AG10803 (cell line): ENCODE data around the gene SDS.

ENCODE experiments used
- DNase-seq: peaks from one replicate; pipeline ENCODE4 v3.0.0; 2010; ENCODE audit warnings: low read depth
- H3K4me3 ChIP-seq: 2 replicates; pipeline ENCODE4 v1.5.1; 2011; ENCODE audit warnings: mild to moderate bottlenecking, low read length, control low read depth
- CTCF ChIP-seq: conservative IDR thresholded peaks from 2 replicates; pipeline ENCODE4 v1.5.1; 2011; ENCODE audit warnings: mild to moderate bottlenecking, low read length, control low read depth, inconsistent platforms

Gene SDS

GRCh38 chr12:113399490-113399889, 4.2 kb downstream of the SDS start:
- DNase-seq = no peak
- TF ChIP-seq CTCF = no peak
- no peak overlapping the region for H3K4me3 ChIP-seq

- no peak for DNase-seq
- TF ChIP-seq CTCF = no peak
- no peak overlapping the region for H3K4me3 ChIP-seq
Observed at GRCh38 chr12:113398346-113399290, 5.1 kb downstream of the SDS start.

- no peak for TF ChIP-seq CTCF
- no peak for DNase-seq
- no peak overlapping the region for H3K4me3 ChIP-seq
Observed at GRCh38 chr12:113397497-113398197, 6.0 kb downstream of the SDS start.

- no peak overlapping the region for H3K4me3 ChIP-seq
- TF ChIP-seq CTCF = no peak
Observed at GRCh38 chr12:113396828-113397496, 6.7 kb downstream of the SDS start.

GRCh38 chr12:113396200-113396599, 7.5 kb downstream of the SDS start:
- no peak overlapping the region for H3K4me3 ChIP-seq
- DNase-seq = no peak
- no peak for TF ChIP-seq CTCF

More at GRCh38 chr12:113396828-113397496, 6.7 kb downstream of the SDS start:
- DNase-seq = no peak

GRCh38 chr12:113395119-113395518, 8.6 kb downstream of the SDS start:
- TF ChIP-seq CTCF = no peak

More at GRCh38 chr12:113395119-113395518, 8.6 kb downstream of the SDS start:
- H3K4me3 ChIP-seq = no peak overlapping the region
- DNase-seq = no peak
